Lower lobe of right lung (tissue), 2 donors: ENCODE data around the gene MRPS27. TPM values are rescaled to one million over a fixed set of nuclear protein-coding genes. Genes with fewer than 3 reads are reported as not detected.
A peak's percentile ranks its signal among the peaks of the same experiment; 100 is the strongest.

Experiments
- ATAC-seq, 2 donors: fragments of 200-7000 bp; cut with Tn5 transposase; one replicate each; pipeline ENCODE4 v1.9.1; 2020 to 2022; ENCODE audit warnings: mild to moderate bottlenecking in 2 of 2, moderate library complexity in 2 of 2
- DNase-seq: peaks from one replicate; pipeline ENCODE4 v3.0.0-alpha.2; 2020
- H3K27ac ChIP-seq: fragments of 200-600 bp; one replicate; pipeline ENCODE4 v1.8.0; 2022
- H3K27me3 ChIP-seq: fragments of 200-600 bp; one replicate; pipeline ENCODE4 v1.8.0; 2022; ENCODE audit warnings: low read depth
- H3K36me3 ChIP-seq: fragments of 200-600 bp; one replicate; pipeline ENCODE4 v1.8.0; 2022; ENCODE audit warnings: mild to moderate bottlenecking
- H3K4me1 ChIP-seq: fragments of 200-600 bp; one replicate; pipeline ENCODE4 v1.8.0; 2022
- H3K4me3 ChIP-seq: fragments of 200-600 bp; one replicate; pipeline ENCODE4 v1.8.0; 2022; ENCODE audit warnings: mild to moderate bottlenecking
- H3K9me3 ChIP-seq: fragments of 200-600 bp; one replicate; pipeline ENCODE4 v1.8.0; 2022
- intact Hi-C: fragments of 100-400 bp; cut with DNase I; formaldehyde crosslinking; loops from one replicate; pipeline ENCODE4 v1.11.0; 2022
- total RNA-seq: library from RNA; stranded (reverse); fragmentation: NEBNext Ultra II Directional; extraction: Animal tissue kit (Norgen Biotek cat#: 25700); gene quantifications from one replicate; pipeline ENCODE4 v1.2.1, GENCODE V29; 2021
- TF ChIP-seq, protein P1 (sequence below): fragments of 200-600 bp; IDR thresholded peaks from one replicate; pipeline ENCODE4 v1.8.0; 2022; ENCODE audit warnings: antibody characterized with exemption, mild to moderate bottlenecking
- donor health status: DM: no; HTN: yes; CAD: no; lungs with severe emphysema.

MRPS27 gene
- total RNA-seq, 1 donor from 2014 or later: 35.1 TPM

DNA sequence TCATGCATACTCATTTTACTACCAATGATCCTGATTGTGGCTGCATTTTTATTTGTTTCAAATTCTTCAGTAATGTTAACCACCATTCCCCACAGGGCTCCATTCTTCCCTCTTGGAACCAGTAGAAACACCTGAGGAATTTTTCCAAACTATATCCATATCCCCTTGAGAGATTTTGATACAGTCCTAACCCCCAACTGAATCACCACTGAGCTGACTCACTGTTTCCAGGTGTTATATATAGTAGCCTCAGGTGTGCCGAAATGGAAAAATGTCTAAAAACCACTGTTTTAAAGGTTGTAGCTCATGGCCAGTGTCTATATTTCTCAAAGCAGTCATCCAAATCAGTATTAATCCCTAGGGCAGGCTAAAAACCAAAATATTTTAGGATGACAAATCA lies 85.2 kb downstream of the MRPS27 start:
- ATAC-seq: no peak
- Histone ChIP-seq H3K27me3 (no peaks in the 10 kb centered on the region), H3K4me1 (peaks cover 6% of the 10 kb centered on the region), H3K27ac (no peak overlapping the region), H3K9me3 (no peaks in the 10 kb centered on the region), H3K36me3 (peaks cover 37% of the 10 kb centered on the region), H3K4me3 (no peak overlapping the region)
- no peak for DNase-seq
- intact Hi-C loops: no loop called here
- TF ChIP-seq, protein P1, sequence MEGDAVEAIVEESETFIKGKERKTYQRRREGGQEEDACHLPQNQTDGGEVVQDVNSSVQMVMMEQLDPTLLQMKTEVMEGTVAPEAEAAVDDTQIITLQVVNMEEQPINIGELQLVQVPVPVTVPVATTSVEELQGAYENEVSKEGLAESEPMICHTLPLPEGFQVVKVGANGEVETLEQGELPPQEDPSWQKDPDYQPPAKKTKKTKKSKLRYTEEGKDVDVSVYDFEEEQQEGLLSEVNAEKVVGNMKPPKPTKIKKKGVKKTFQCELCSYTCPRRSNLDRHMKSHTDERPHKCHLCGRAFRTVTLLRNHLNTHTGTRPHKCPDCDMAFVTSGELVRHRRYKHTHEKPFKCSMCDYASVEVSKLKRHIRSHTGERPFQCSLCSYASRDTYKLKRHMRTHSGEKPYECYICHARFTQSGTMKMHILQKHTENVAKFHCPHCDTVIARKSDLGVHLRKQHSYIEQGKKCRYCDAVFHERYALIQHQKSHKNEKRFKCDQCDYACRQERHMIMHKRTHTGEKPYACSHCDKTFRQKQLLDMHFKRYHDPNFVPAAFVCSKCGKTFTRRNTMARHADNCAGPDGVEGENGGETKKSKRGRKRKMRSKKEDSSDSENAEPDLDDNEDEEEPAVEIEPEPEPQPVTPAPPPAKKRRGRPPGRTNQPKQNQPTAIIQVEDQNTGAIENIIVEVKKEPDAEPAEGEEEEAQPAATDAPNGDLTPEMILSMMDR: no peak

DNA sequence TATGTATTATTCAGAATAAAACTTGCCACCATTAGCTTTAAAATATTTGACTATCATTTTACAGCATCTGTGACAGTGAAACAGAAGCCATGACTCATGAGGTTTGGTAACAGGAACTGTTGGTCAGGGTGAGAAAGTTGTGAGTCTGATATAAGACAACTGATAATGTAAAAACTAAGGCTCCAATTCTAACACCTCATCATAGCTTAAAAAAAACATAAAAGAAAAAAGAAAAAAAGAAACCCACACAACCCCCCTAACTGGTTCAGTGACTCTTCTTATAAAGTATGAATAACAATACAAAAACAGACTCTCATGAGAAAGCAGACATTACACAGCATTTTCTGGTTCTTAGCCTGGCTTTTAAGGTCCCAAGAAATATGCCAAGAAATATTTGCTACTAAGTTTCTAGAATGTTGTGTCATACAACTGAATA lies 85.8 kb downstream of the MRPS27 start:
- DNase-seq (no peak), ATAC-seq (peak; percentile 49 to 58)
- TF ChIP-seq, protein P1: no peak
- no peak overlapping the region for H3K4me3 ChIP-seq
- H3K9me3 ChIP-seq: no peaks in the 10 kb centered on the region
- H3K4me1 ChIP-seq: peaks cover 6% of the 10 kb centered on the region
- H3K27ac ChIP-seq: no peak overlapping the region
- no peaks in the 10 kb centered on the region for H3K27me3 ChIP-seq
- intact Hi-C loops: no loop called here
- peaks cover 37% of the 10 kb centered on the region for H3K36me3 ChIP-seq

DNA sequence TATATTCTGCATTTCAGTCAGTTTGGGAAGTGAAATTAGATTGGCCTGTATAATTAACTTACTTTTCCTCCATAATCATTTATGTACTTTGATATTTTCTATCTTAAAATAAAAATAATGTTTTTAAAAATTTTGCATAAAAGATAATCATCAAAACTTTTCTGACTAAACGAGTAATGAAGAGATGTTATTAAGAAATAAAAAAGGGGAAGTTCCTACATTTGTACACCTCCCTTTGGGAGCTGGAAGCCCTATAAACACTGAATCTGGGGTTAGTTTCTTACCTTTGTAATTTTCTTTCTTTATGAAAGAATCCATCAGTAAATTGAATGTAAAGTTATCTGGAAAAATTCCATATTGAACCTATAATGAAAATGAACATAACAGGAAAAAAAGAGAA lies 86.2 kb downstream of the MRPS27 start:
- ATAC-seq: no peak
- Histone ChIP-seq H3K9me3 (no peaks in the 10 kb centered on the region), H3K4me3 (no peak overlapping the region), H3K36me3 (peaks cover 37% of the 10 kb centered on the region), H3K27ac (no peak overlapping the region), H3K4me1 (peaks cover 6% of the 10 kb centered on the region), H3K27me3 (no peaks in the 10 kb centered on the region)
- intact Hi-C loops: no loop called here
- no peak for DNase-seq
- TF ChIP-seq, protein P1: no peak

DNA sequence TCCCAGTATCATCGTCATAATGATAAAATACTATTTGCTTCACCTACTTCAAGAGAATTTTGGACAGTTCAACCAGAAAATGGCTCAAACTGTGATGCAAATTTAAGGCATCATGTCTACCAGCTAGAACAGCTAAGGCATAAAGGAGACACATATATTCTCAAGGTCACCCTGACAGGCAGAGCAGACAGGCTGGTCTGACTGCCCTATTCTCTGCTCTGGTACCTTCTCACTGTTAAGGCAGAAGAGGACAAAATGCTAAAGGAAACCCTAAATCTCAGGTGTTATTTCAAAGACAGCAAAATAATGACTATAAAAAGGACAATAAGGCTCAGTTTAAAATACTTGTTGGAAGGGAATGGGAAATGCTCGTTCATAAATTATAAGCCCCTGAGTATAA lies 87.2 kb downstream of the MRPS27 start:
- Histone ChIP-seq H3K9me3 (no peaks in the 10 kb centered on the region), H3K4me1 (peaks cover 6% of the 10 kb centered on the region), H3K4me3 (no peak overlapping the region), H3K36me3 (peaks cover 40% of the 10 kb centered on the region), H3K27ac (no peak overlapping the region), H3K27me3 (no peaks in the 10 kb centered on the region)
- intact Hi-C loops: no loop called here
- no peak for ATAC-seq
- TF ChIP-seq, protein P1: no peak
- no peak for DNase-seq

DNA sequence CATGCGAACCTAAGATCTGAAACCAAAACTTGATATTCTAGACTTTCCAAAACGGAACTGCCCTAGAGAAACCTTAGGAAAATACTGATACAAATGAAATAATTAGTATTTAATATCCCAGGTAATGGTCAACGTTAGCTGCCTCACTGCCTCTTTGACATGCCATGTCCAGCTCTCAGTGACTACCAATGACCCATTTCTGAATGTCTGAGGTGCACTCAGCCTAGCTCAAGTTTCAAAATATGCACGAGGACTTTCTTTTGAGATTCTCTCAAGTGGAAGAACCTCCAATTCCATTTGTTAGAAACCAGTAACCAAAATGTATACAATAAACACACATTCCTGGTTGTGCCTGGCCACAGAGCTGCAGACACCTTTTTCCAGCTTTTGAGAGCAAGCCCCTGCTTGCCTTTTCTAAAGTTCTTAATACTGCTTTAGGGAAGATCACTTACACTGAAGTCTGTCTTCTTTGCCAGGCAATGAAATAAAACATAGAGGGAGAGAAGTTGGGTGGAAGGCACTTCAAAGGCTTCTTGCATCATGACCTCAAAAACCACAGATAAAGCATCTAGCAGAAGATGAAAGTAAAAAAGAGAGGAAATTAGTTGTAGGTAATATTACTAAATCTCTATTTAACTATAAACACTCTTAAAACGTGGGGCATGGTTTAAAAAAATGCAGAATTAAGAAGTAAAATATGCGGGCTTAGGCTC lies 87.9 kb downstream of the MRPS27 start:
- intact Hi-C loops: no loop called here
- H3K27me3 ChIP-seq: no peaks in the 10 kb centered on the region

More for the DNA sequence above, 87.9 kb downstream of the MRPS27 start:
- TF ChIP-seq, protein P1: no peak
- DNase-seq (no peak), ATAC-seq (no peak)
- H3K4me3 ChIP-seq: no peak overlapping the region
- peaks cover 41% of the 10 kb centered on the region for H3K36me3 ChIP-seq
- H3K9me3 ChIP-seq: no peaks in the 10 kb centered on the region
- no peak overlapping the region for H3K27ac ChIP-seq
- peaks cover 6% of the 10 kb centered on the region for H3K4me1 ChIP-seq
